ENCODE measurements around the gene IL17F.
"Not testable (repeated sequence)": the region's sequence is repeated elsewhere in the genome, so short reads cannot be mapped to it uniquely, and the experiment has no call there.

Gene IL17F

GRCh38 chr6:52243282-52243893 lies 912 bp downstream of the IL17F start:
- no peak for DNase-seq

GRCh38 chr6:52241819-52242218 lies 2.5 kb downstream of the IL17F start:
- DNase-seq, result no peak

- DNase-seq, result peak; percentile 4
These were observed 10.1 kb downstream of the IL17F start for GRCh38 chr6:52233975-52234823.

GRCh38 chr6:52233005-52233404 lies 11.3 kb downstream of the IL17F start:
- no peak for DNase-seq

GRCh38 chr6:52231406-52232127 lies 12.7 kb downstream of the IL17F start:
- DNase-seq, result peak; percentile 22

GRCh38 chr6:52230685-52231084 lies 13.6 kb downstream of the IL17F start:
- no peak for DNase-seq

GRCh38 chr6:52227495-52227894 lies 16.8 kb downstream of the IL17F start:
- peak; percentile 59 for DNase-seq

GRCh38 chr6:52221302-52221701 lies 23.0 kb downstream of the IL17F start:
- DNase-seq, result peak; percentile 22

- DNase-seq, result no peak
These were observed 26.5 kb downstream of the IL17F start for GRCh38 chr6:52217761-52218160.

GRCh38 chr6:52216932-52217575 lies 27.2 kb downstream of the IL17F start:
- DNase-seq, result no peak

- no peak for DNase-seq
These were observed 28.5 kb downstream of the IL17F start for GRCh38 chr6:52215787-52216186.

- DNase-seq, result no peak
These were observed 31.2 kb downstream of the IL17F start for GRCh38 chr6:52213127-52213526.

- no peak for DNase-seq
These were observed 34.1 kb downstream of the IL17F start for GRCh38 chr6:52210227-52210626.

- no peak for DNase-seq
These were observed 34.5 kb downstream of the IL17F start for GRCh38 chr6:52209770-52210169.

- DNase-seq, result no peak
These were observed 35.7 kb downstream of the IL17F start for GRCh38 chr6:52208612-52209011.

GRCh38 chr6:52207066-52207465 lies 37.2 kb downstream of the IL17F start:
- no peak for DNase-seq

- no peak for DNase-seq
These were observed 42.8 kb downstream of the IL17F start for GRCh38 chr6:52201493-52201892.

GRCh38 chr6:52201046-52201445 lies 43.3 kb downstream of the IL17F start:
- DNase-seq, result no peak

GRCh38 chr6:52200088-52200487 lies 44.2 kb downstream of the IL17F start:
- DNase-seq, result not testable (repeated sequence)

- no peak for DNase-seq
These were observed 48.4 kb downstream of the IL17F start for GRCh38 chr6:52195886-52196285.

- no peak for DNase-seq
These were observed 52.5 kb downstream of the IL17F start for GRCh38 chr6:52191824-52192223.

- DNase-seq, result no peak
These were observed 53.9 kb downstream of the IL17F start for GRCh38 chr6:52190409-52190808.

GRCh38 chr6:52189974-52190373 lies 54.3 kb downstream of the IL17F start:
- DNase-seq, result no peak
